T-helper 1 cell (primary cell): ENCODE data around the gene SAMD10.
"Not testable (repeated sequence)": the region's sequence is repeated elsewhere in the genome, so short reads cannot be mapped to it uniquely, and the experiment has no call there.

Experiments
- DNase-seq, 5 donors: peaks; one replicate each; pipeline ENCODE4 v3.0.0-alpha.2; 2012 to 2020
- total RNA-seq, 4 donors: gene quantifications; one replicate each; lab custom pipeline; 2026; lab: John Stamatoyannopoulos, UW

Gene SAMD10
- total RNA-seq, result 8.6 to 13.6 (median 10.0) reads per million in 4 donors

- peak; percentile 38 to 67 (median 49) for DNase-seq
Measured at GRCh38 chr20:63979557-63980316, at the start of gene SAMD10. Gene SAMD10, minus strand, starts transcription at chr20:63979642. Its CDS starts 175 bp downstream, at chr20:63979467.

DNA sequence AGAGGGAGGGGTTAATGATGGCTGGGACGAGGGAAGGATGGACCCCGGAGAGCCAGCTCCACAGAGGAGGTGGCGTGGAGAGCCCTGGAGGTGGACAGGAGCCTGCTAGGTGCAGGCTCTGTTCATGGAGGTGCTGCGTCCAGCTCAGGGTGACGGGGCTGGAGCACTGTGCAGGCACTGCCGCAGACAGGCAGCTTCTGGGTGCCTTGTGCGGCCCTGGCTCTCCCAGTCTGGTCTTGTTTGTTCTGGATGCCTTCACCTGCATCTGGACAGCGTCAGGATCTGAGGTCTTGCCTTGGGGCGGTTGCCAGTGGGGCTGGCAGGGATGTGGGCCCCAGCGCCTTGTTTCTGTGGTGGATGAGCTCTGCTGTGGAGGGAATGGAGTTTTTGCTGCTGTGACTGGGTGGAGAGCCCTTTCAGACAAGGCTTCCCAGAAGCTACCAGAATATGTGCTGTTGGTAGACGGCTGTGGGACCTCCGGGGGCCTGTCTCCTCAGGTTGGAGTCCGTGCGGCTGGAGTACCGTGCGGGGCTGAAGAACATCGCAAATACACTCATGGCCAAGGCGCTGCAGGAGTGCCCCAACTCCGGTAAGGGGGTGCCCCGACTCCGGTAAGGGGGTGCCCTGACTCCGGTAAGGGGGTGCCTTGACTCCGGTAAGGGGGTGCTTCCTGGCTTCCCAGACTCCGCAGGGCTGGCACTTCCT is 48.7 kb upstream of the SAMD10 start:
- no peak for DNase-seq

- DNase-seq, result no peak
Measured at GRCh38 chr20:64025826-64026412, 46.5 kb upstream of the SAMD10 start.

DNA sequence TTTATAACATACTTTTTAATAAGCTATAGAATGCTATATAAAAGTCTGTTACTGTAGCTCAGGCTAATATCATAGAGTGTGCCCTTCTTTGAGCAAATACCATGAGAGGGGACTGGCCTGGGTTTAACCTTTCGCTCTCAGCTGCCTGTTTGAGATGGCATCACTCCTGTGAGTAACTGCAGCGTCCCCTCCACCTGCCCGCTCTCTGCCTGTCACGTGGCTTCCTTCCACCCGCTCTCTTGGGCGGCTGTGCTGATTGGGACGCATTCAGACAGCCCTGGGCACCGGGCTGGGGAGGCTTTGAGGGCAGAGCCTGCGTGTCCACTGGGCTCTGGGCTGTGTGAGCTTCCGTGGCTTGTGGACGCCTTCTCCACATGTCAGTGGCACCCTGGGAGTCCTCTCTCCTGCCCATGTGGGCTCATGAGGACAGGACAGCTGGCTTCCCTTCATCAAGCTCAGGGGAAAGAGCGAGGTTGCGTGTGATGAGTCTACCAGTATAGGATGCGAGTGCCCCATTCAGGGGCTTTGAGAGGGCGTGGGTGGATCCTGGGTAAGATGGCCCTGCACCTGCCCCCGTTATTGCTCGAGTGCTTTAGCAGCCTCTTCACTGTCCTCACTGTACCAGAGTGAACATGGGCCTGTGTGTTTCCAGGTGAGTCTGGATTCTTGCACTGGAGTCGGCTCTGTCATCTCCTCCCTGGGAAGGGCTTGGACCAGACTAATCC is 45.8 kb upstream of the SAMD10 start:
- DNase-seq, result no peak

GRCh38 chr20:64024141-64024990 is 44.9 kb upstream of the SAMD10 start:
- DNase-seq, result no peak

GRCh38 chr20:64023361-64024140 is 44.1 kb upstream of the SAMD10 start:
- DNase-seq, result no peak

DNA sequence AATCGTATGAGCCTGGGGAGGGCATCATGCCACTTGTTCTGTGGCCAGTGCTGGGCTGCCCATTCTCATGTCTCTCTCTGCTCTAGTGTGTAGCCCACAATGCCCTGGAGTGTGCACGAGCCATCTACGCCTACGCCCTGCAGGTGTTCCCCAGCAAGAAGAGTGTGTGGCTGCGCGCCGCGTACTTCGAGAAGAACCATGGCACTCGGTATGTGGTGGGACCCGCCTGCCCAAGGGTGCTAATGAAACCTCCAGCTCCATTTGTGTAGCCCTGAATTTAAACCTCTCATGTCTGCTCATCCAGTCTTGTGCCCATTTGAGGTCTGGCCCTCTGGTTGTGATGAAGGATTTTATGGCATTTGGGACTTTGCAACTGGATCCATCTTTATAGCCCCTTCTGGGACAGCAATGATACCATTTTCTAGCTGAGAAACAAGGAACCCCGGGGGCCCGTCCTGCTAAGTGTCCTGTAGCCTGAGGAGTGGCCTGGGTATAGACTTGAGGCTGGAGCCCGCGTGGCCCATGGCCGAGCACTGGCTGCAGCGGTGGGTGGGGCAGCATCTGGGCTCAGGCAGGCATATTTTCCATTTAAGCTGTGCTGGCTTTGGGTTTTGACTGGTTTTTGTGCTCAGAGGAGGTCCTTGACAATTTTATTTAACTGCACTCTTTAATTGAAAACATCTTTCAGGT is 43.4 kb upstream of the SAMD10 start:
- no peak for DNase-seq

DNA sequence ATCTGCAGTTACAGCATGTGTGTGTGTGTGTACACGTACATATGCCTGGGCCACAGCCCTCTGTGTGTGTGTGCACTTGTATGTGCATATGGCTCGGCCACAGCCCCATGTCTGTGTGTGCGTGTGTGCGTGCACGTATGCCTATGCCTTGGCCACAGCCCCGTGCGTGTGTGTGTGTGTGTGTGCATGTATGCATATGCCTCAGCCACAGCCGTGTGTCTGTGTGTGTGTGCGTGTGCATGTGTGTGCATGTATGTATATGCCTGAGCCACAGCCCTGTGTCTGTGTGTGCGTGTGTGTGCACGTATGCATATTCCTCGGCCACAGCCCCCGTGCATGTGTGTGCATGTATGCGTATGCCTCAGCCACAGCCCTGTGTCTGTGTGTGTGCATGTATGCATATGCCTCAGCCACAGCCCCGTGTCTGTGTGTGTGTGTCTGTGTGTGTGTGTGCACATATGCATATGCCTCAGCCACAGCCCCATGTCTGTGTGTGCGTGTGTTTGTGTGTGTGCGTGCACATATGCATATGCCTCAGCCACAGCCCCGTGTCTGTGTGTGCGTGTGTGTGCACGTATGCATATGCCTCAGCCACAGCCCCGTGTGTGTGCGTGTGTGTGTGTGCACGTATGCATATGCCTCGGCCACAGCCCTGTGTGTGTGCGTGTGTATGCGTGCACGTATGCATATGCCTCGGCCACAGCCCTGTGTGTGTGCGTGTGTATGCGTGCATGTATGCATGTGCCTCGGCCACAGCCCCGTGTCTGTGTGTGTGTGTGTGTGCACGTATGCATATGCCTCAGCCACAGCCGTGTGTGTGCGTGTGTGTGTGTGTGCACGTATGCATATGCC is 41.9 kb upstream of the SAMD10 start:
- DNase-seq, result no peak

GRCh38 chr20:64015635-64016034 is 36.2 kb upstream of the SAMD10 start:
- DNase-seq, result no peak

GRCh38 chr20:64012385-64013154 is 33.1 kb upstream of the SAMD10 start:
- DNase-seq, result not testable (repeated sequence)

DNA sequence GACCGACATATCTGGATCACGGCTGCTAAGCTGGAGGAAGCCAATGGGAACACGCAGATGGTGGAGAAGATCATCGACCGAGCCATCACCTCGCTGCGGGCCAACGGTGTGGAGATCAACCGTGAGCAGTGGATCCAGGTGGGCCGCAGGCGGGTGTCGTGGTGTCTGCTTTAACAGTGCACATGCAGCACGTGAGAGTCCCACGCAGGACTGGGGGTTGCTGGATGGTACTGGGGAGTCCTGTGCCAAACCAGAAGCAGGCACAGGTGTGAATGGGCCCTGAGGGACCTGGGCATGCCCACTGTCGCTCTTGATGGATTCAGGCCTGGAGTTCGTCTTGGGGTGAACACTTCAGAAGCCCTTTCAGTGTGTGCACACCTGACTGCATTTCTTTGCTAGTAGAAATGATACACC is 31.9 kb upstream of the SAMD10 start:
- no peak for DNase-seq

DNA sequence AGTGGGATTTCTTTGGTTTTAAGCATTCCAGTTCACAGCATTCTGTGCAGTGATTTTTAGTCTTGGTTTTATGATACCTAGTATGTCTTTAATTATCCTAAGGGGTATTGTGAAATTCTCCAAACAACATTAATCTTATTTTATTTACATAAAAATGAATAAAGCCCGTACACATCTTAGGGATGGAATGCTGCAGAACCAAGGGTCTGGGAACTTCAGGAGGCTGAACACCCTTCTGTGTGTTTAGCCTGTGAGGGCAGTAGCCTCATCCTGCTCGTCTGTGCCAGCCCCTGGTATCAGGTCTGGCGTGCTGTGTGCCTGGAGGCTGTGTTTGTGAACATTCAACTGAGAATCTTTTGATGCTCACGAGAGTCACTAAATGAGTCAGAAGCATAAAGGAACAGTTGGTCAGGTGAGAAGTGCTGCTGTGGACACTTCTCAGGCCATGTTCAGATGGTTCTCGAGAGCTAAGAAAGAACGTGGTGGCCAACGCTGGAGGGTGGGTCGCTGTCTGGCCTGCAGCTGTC is 31.3 kb upstream of the SAMD10 start:
- peak in 1 of 5 donors; percentile 30 for DNase-seq

DNA sequence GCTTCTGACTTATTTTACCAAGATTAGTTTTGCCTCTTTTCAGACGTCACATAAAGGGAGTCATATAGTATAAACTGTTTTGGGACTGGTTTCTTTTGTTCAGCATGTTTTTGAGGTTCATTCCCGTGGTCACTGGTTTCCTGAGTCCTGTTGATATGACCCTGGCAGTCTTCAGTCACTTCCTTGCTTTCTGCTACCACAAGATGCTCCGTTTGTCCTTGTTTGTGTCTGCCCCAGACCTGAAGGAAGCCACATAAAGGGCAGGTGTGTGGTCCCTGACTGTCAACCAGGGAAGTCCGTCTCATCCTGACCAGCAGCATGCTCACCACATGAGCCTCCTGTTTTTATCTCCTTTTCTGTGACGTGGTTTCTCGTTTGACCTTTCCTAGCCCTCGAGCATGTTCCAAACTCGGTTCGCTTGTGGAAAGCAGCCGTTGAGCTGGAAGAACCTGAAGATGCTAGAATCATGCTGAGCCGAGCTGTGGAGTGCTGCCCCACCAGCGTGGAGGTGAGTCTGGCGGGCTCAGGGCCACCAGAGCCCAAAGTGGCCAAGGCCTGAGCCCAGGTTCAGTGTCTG is 30.5 kb upstream of the SAMD10 start:
- DNase-seq, result no peak

DNA sequence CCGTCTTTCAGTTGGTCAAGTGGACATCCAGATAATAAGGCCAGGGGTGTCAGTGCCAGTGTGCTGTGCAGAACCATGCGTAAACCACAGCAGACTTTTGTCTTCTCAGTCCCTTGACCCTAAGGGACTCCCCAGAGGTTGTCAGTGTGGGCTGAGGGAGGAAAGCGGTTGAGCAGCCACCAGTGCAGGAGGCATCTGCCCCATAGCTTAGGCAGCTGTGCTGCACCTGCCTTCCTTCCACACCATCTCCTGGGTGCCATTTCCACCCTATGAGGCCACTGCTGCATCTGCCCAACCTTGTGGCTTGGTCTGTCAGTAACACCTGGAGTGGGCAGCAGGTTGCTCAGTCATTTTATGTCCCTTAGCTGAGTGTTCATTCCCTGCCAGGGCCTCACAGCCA is 27.5 kb upstream of the SAMD10 start:
- no peak for DNase-seq

DNA sequence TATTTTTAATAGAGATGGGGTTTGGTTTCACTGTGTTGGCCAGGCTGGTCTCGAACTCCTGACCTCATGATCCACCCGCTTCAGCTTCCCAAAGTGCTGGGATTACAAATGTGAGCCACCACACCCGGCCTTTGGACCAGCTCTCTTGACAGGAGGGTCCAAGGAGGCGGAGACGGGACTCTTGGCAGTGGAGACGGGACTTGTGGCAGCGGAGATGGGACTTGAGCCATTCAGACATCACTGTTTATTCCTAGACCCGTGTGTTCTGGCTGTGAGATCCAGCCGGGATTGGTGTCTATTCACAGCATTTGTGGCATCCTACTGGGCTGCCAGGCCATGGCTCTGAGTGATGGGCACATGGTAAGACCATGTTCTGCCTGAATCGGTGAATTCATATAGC is 27.0 kb upstream of the SAMD10 start:
- no peak for DNase-seq

- no peak for DNase-seq
Measured at GRCh38 chr20:64005394-64005793, 26.0 kb upstream of the SAMD10 start.

DNA sequence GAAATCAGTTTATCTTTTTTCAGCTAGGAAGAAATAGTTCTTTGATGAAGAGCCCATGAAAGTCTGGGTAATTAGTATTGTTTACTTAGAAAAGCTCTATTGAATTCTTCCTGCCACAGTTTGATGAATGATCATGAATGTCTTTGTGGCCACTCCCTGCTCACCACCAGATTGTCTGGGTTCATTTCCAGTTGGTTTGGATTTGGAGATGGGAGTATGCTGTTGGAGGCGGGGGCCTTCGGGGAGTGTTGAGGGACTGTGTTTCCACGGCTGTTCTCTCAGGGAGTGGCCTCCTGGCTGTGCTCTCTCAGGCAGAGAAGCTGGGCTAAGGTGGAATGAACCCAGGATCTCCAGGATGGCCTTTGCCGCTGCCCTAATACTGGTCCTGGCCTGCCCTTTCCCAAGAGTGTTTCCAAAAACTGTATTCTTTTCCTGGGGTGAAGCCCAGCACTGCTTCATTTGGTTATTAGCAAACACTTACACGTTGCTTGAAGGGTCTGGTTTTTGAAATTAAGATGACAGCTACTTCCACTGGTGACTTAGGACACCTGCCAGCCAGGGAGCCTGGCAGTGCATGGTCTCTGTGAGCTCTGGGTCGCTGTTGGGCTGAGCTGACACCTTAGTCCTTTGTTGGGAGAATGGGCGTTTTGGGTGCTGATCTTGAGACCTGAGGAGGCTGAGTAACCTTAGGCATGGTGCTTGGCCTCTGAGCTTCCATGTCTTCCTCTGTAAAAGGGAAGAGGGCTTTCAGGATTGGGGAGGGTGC is 24.7 kb upstream of the SAMD10 start:
- no peak for DNase-seq
